ENCODE measurements around the gene RET.
A peak's percentile ranks its signal among the peaks of the same experiment; 100 is the strongest.

The RET gene

GRCh38 chr10:43044961-43045621, 31.8 kb upstream of the RET start:
- no peak for DNase-seq

- DNase-seq = no peak
Observed at GRCh38 chr10:43045631-43046287, 31.1 kb upstream of the RET start.

- no peak for DNase-seq
Observed at GRCh38 chr10:43046288-43046991, 30.4 kb upstream of the RET start.

- DNase-seq = no peak
Observed at GRCh38 chr10:43047288-43047970, 29.4 kb upstream of the RET start.

- DNase-seq = peak; percentile 9
Observed at GRCh38 chr10:43048301-43049051, 28.4 kb upstream of the RET start.

GRCh38 chr10:43049081-43049551, 27.8 kb upstream of the RET start:
- no peak for DNase-seq

DNA sequence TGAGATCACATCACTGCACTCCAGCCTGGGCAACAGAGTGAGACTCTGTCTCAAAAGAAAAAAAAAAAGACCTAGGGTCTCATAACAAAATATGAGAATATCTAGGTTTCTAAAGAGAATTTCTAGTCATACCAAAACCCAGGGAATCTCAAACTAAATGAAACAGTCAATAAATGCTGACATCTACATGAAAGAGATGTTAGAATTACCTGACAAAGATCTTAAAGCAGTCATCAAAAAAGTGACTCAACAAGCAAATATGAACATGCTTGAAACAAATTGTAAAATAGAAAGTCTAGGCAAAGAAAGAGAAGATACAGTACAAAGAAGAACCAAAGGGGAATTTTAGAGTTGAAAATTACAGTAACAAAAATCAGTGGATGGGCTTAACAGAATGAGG, 26.9 kb upstream of the RET start:
- no peak for DNase-seq

- no peak for DNase-seq
Observed at GRCh38 chr10:43053825-43054224, 23.0 kb upstream of the RET start.

GRCh38 chr10:43054593-43054992, 22.3 kb upstream of the RET start:
- DNase-seq = no peak

DNA sequence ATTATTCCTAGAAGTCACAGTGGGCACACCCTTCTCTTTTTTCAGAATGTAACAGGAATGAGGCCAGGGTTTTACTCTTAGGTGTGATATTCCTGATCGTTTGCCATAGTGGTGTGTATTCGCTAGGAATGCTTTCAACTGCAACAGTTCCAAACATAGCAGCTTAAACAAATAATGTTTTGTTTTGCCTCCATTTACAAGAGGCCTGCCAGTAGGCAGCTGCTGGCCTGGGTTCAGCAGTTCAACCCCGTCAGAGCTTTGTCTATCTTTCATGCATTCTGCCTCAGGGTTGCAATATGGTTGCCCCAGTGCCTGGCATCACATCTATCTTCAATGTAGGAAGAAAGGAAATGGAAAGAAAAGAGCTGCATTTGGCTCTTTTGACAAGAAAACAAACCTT, 21.7 kb upstream of the RET start:
- DNase-seq = no peak

- DNase-seq = no peak
Observed at GRCh38 chr10:43055991-43056567, 20.8 kb upstream of the RET start.

GRCh38 chr10:43056568-43057011, 20.3 kb upstream of the RET start:
- no peak for DNase-seq

- no peak for DNase-seq
Observed at GRCh38 chr10:43057231-43057711, 19.6 kb upstream of the RET start.

DNA sequence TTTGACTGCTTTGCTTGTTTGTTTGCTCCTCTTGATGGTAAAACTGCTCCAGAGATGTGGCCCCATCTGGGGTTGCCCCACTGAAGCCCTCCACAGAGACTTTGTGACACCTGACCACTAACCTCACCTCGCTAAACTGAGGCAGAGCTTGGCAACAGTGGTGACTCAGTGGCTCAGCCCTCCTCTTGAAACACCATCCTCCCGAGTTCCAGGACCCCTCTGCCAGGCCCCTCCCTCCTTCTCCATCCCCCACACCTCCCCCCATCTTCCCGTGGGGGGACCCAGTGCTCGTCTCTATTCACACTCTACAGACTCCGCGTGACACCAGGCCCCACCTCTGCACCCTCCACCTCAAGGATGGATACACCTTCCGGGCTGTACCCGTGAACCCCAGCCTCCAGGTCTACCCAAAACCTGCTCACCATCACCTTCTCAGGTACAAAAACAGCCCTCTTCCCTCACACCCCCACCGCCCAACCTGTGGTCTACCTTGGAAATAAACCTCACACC, 19.0 kb upstream of the RET start:
- no peak for DNase-seq

GRCh38 chr10:43058716-43059335, 18.0 kb upstream of the RET start:
- DNase-seq = no peak

DNA sequence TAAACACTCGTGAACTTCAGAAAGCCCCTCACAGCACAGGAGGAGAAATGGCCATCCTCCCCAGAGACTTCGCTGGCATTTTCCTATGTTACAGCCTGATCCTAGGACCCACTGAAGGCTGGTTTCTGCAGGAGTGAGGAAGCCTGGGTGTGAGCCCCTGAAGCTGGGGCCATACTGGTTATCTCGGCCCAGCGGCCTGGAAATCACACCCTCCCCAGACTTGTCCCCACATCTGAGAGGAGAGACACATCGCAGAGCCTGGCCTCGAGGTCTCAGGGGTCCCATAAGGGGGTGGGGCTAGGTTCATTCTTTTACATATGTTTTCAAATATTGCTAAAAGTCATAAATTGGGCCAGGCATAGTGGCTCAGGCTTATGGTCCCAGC, 17.5 kb upstream of the RET start:
- no peak for DNase-seq

DNA sequence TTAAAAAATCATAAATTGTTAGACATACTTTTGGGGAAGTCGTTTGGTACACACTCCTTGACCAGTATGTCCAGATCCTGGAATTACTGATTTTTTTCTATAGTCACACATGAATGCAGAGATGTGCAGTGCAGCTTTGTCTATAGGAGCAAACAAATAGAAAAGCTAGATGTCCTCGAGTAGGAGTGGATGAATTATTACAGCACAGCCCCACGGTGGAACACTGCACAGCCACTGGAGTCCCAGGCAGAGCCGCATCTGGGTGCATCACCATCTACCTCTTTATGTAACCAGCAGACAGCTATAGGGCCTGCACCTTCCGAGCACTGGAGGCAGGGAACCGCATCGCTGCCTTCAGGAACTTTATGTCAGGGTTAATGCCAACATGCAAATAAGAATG, 17.0 kb upstream of the RET start:
- no peak for DNase-seq

- DNase-seq = no peak
Observed at GRCh38 chr10:43060291-43060690, 16.6 kb upstream of the RET start.

GRCh38 chr10:43061331-43061730, 15.5 kb upstream of the RET start:
- DNase-seq = no peak

GRCh38 chr10:43061760-43062159, 15.1 kb upstream of the RET start:
- DNase-seq = no peak

- DNase-seq = no peak
Observed at GRCh38 chr10:43062402-43063160, 14.3 kb upstream of the RET start.
